ENCODE results near the gene STMND1. TPM values are rescaled to one million over a fixed set of nuclear protein-coding genes. Genes with fewer than 3 reads are reported as not detected.

STMND1 gene
- total and polyA plus RNA-seq, 2 donors: not detected

- H3K27ac ChIP-seq (ENCODE audit: low read depth): no peak overlapping the region
- DNase-seq (ENCODE audit: extremely low spot score): no peak
- WGBS: 35% methylated on average over 5 of the region's 5 CpGs
- no peak overlapping the region for H3K4me3 ChIP-seq (ENCODE audit: low read depth, low read length)
- H3K4me1 ChIP-seq (ENCODE audit: insufficient read depth): no peaks in the 10 kb centered on the region
- H3K36me3 ChIP-seq (ENCODE audit: insufficient read depth): no peaks in the 10 kb centered on the region
Measured at GRCh38 chr6:17081860-17082508, 19.9 kb upstream of the STMND1 start.

GRCh38 chr6:17083397-17083796 lies 18.5 kb upstream of the STMND1 start:
- Histone ChIP-seq H3K36me3 (ENCODE audit: insufficient read depth) (no peaks in the 10 kb centered on the region), H3K4me3 (ENCODE audit: low read depth, low read length) (no peak overlapping the region), H3K27ac (ENCODE audit: low read depth) (no peak overlapping the region), H3K4me1 (ENCODE audit: insufficient read depth) (no peaks in the 10 kb centered on the region)
- WGBS: 93% methylated on average over 3 of the region's 3 CpGs
- no peak for DNase-seq (ENCODE audit: extremely low spot score)

- no peak for DNase-seq (ENCODE audit: extremely low spot score)
- H3K4me3 ChIP-seq (ENCODE audit: low read depth, low read length): no peak overlapping the region
- no peaks in the 10 kb centered on the region for H3K4me1 ChIP-seq (ENCODE audit: insufficient read depth)
- 38% methylated on average over 11 of the region's 11 CpGs for WGBS
- no peak overlapping the region for H3K27ac ChIP-seq (ENCODE audit: low read depth)
- no peaks in the 10 kb centered on the region for H3K36me3 ChIP-seq (ENCODE audit: insufficient read depth)
Measured at GRCh38 chr6:17086469-17086868, 15.4 kb upstream of the STMND1 start.

GRCh38 chr6:17088091-17088611 lies 13.7 kb upstream of the STMND1 start:
- 85% methylated on average over 4 of the region's 4 CpGs for WGBS
- Histone ChIP-seq H3K36me3 (ENCODE audit: insufficient read depth) (no peaks in the 10 kb centered on the region), H3K4me1 (ENCODE audit: insufficient read depth) (no peaks in the 10 kb centered on the region), H3K4me3 (ENCODE audit: low read depth, low read length) (no peak overlapping the region), H3K27ac (ENCODE audit: low read depth) (no peak overlapping the region)
- no peak for DNase-seq (ENCODE audit: extremely low spot score)

GRCh38 chr6:17091122-17091521 lies 10.7 kb upstream of the STMND1 start:
- H3K4me1 ChIP-seq (ENCODE audit: insufficient read depth): no peaks in the 10 kb centered on the region
- WGBS: 80% methylated on average over 3 of the region's 3 CpGs
- no peak overlapping the region for H3K27ac ChIP-seq (ENCODE audit: low read depth)
- H3K36me3 ChIP-seq (ENCODE audit: insufficient read depth): no peaks in the 10 kb centered on the region
- H3K4me3 ChIP-seq (ENCODE audit: low read depth, low read length): no peak overlapping the region
- no peak for DNase-seq (ENCODE audit: extremely low spot score)

- Histone ChIP-seq H3K36me3 (ENCODE audit: insufficient read depth) (no peaks in the 10 kb centered on the region), H3K27ac (ENCODE audit: low read depth) (no peak overlapping the region), H3K4me1 (ENCODE audit: insufficient read depth) (no peaks in the 10 kb centered on the region), H3K4me3 (ENCODE audit: low read depth, low read length) (no peak overlapping the region)
- DNase-seq (ENCODE audit: extremely low spot score): no peak
- WGBS: 46% methylated on average over 5 of the region's 5 CpGs
Measured at GRCh38 chr6:17093686-17094085, 8.2 kb upstream of the STMND1 start.

- 58% methylated on average over 6 of the region's 6 CpGs for WGBS
- Histone ChIP-seq H3K4me1 (ENCODE audit: insufficient read depth) (no peaks in the 10 kb centered on the region), H3K36me3 (ENCODE audit: insufficient read depth) (no peaks in the 10 kb centered on the region), H3K27ac (ENCODE audit: low read depth) (no peak overlapping the region), H3K4me3 (ENCODE audit: low read depth, low read length) (no peak overlapping the region)
- no peak for DNase-seq (ENCODE audit: extremely low spot score)
Measured at GRCh38 chr6:17096096-17096495, 5.8 kb upstream of the STMND1 start.

- H3K27ac ChIP-seq (ENCODE audit: low read depth): no peak overlapping the region
- H3K4me3 ChIP-seq (ENCODE audit: low read depth, low read length): no peak overlapping the region
- no peaks in the 10 kb centered on the region for H3K36me3 ChIP-seq (ENCODE audit: insufficient read depth)
- no peak for DNase-seq (ENCODE audit: extremely low spot score)
- WGBS: 63% methylated on average over 1 of the region's 1 CpG
- H3K4me1 ChIP-seq (ENCODE audit: insufficient read depth): no peaks in the 10 kb centered on the region
Measured at GRCh38 chr6:17096652-17097051, 5.2 kb upstream of the STMND1 start.

- no peak overlapping the region for H3K27ac ChIP-seq (ENCODE audit: low read depth)
- no peaks in the 10 kb centered on the region for H3K4me1 ChIP-seq (ENCODE audit: insufficient read depth)
- no peaks in the 10 kb centered on the region for H3K36me3 ChIP-seq (ENCODE audit: insufficient read depth)
- WGBS: 62% methylated on average over 3 of the region's 3 CpGs
- DNase-seq (ENCODE audit: extremely low spot score): no peak
- no peak overlapping the region for H3K4me3 ChIP-seq (ENCODE audit: low read depth, low read length)
Measured at GRCh38 chr6:17097982-17098381, 3.9 kb upstream of the STMND1 start.

GRCh38 chr6:17098538-17098937 lies 3.3 kb upstream of the STMND1 start:
- no peak for DNase-seq (ENCODE audit: extremely low spot score)
- H3K4me3 ChIP-seq (ENCODE audit: low read depth, low read length): no peak overlapping the region
- WGBS: 49% methylated on average over 4 of the region's 4 CpGs

GRCh38 chr6:17099401-17100059 lies 2.3 kb upstream of the STMND1 start:
- no peak overlapping the region for H3K27ac ChIP-seq (ENCODE audit: low read depth)
- DNase-seq (ENCODE audit: extremely low spot score): no peak
- WGBS: 70% methylated on average over 5 of the region's 5 CpGs
- H3K4me1 ChIP-seq (ENCODE audit: insufficient read depth): no peaks in the 10 kb centered on the region
- H3K36me3 ChIP-seq (ENCODE audit: insufficient read depth): no peaks in the 10 kb centered on the region
- no peak overlapping the region for H3K4me3 ChIP-seq (ENCODE audit: low read depth, low read length)

More at GRCh38 chr6:17098538-17098937, 3.3 kb upstream of the STMND1 start:
- no peaks in the 10 kb centered on the region for H3K4me1 ChIP-seq (ENCODE audit: insufficient read depth)
- H3K27ac ChIP-seq (ENCODE audit: low read depth): no peak overlapping the region
- H3K36me3 ChIP-seq (ENCODE audit: insufficient read depth): no peaks in the 10 kb centered on the region

GRCh38 chr6:17100806-17101205 lies 1.0 kb upstream of the STMND1 start:
- Histone ChIP-seq H3K36me3 (ENCODE audit: insufficient read depth) (no peaks in the 10 kb centered on the region), H3K4me3 (ENCODE audit: low read depth, low read length) (no peak overlapping the region), H3K4me1 (ENCODE audit: insufficient read depth) (no peaks in the 10 kb centered on the region), H3K27ac (ENCODE audit: low read depth) (no peak overlapping the region)
- no peak for DNase-seq (ENCODE audit: extremely low spot score)
- 82% methylated on average over 1 of the region's 1 CpG for WGBS

GRCh38 chr6:17102258-17102870 lies 514 bp downstream of the STMND1 start:
- no peak overlapping the region for H3K27ac ChIP-seq (ENCODE audit: low read depth)

GRCh38 chr6:17103715-17104114 lies 1.9 kb downstream of the STMND1 start:
- Histone ChIP-seq H3K27ac (ENCODE audit: low read depth) (no peak overlapping the region), H3K4me1 (ENCODE audit: insufficient read depth) (no peaks in the 10 kb centered on the region), H3K4me3 (ENCODE audit: low read depth, low read length) (no peak overlapping the region), H3K36me3 (ENCODE audit: insufficient read depth) (no peaks in the 10 kb centered on the region)
- 87% methylated on average over 8 of the region's 8 CpGs for WGBS
- DNase-seq (ENCODE audit: extremely low spot score): no peak

More at GRCh38 chr6:17102258-17102870, 514 bp downstream of the STMND1 start:
- Histone ChIP-seq H3K36me3 (ENCODE audit: insufficient read depth) (no peaks in the 10 kb centered on the region), H3K4me1 (ENCODE audit: insufficient read depth) (no peaks in the 10 kb centered on the region), H3K4me3 (ENCODE audit: low read depth, low read length) (peak overlapping the region; percentile 27)
- DNase-seq (ENCODE audit: extremely low spot score): no peak
- WGBS: 32% methylated on average over 23 of the region's 23 CpGs
